D721Med (cell line): Measurements from ENCODE around the gene HIC1.

Experiments
- DNase-seq: peaks from one replicate; pipeline ENCODE4 v3.0.0; 2011; ENCODE audit warnings: low spot score; ENCODE audit not compliant: insufficient read length
- FAIRE-seq: peaks from 2 replicates; lab custom pipeline; 2011; peaks lifted over from hg19 to GRCh38; lab: Jason Lieb, UNC
- TF ChIP-seq, protein P1 (sequence below): IDR thresholded peaks from 2 replicates; pipeline ENCODE4 v1.5.1; 2012; ENCODE audit warnings: mild to moderate bottlenecking, control low read depth; ENCODE audit not compliant: insufficient read depth; ENCODE audit errors: missing control alignments

Gene HIC1

DNA sequence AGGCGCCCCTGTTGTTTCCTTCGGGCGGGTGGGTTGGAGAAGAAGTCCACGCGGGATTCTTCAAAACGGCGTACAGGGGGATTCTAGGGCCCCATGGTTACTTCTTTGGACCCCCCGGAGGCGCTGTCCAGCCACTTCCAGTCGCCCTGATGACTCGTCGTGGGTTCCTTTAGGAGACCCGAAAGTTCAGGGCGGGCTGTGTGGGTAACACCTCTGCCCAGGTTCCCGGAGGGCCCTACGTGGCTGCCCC is 716 bp upstream of the HIC1 start:
- no peak for FAIRE-seq
- TF ChIP-seq, protein P1, sequence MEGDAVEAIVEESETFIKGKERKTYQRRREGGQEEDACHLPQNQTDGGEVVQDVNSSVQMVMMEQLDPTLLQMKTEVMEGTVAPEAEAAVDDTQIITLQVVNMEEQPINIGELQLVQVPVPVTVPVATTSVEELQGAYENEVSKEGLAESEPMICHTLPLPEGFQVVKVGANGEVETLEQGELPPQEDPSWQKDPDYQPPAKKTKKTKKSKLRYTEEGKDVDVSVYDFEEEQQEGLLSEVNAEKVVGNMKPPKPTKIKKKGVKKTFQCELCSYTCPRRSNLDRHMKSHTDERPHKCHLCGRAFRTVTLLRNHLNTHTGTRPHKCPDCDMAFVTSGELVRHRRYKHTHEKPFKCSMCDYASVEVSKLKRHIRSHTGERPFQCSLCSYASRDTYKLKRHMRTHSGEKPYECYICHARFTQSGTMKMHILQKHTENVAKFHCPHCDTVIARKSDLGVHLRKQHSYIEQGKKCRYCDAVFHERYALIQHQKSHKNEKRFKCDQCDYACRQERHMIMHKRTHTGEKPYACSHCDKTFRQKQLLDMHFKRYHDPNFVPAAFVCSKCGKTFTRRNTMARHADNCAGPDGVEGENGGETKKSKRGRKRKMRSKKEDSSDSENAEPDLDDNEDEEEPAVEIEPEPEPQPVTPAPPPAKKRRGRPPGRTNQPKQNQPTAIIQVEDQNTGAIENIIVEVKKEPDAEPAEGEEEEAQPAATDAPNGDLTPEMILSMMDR, result no peak
- no peak for DNase-seq

DNA sequence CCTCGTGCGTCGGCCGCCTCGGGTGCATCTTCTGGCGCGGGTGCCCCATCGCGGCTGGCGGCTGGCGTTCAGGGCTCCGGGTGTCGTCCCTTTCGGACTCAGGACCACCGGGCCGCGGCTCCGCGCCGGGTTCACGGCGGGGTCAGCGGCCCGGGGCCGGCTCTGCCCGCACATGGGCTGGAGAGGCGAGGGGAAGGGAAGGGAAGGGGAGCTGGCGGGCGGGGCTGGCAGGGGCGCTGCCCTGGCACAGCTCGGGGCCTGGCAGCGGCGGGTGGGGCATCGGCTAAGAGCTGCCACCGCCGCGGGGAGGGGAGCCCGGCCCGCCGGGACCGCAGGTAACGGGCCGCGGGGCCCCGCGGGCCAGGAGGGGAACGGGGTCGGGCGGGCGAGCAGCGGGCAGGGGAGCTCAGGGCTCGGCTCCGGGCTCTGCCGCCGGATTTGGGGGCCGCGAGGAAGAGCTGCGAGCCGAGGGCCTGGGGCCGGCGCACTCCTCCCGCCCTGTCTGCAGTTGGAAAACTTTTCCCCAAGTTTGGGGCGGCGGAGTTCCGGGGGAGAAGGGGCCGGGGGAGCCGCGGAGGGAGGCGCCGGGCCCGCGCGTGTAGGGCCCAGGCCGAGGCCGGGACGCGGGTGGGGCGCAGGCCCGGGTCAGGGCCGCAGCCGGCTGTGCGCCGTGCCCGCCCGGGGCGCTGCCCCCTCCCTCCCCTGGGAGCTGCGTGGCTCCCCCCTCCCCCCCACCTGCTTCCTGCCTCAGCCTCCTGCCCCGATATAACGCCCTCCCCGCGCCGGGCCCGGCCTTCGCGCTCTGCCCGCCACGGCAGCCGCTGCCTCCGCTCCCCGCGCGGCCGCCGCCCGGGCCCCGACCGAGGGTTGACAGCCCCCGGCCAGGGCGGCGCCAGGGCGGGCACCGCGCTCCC is 646 bp downstream of the HIC1 start:
- FAIRE-seq (no peak), DNase-seq (no peak)
- TF ChIP-seq, protein P1, result no peak

DNA sequence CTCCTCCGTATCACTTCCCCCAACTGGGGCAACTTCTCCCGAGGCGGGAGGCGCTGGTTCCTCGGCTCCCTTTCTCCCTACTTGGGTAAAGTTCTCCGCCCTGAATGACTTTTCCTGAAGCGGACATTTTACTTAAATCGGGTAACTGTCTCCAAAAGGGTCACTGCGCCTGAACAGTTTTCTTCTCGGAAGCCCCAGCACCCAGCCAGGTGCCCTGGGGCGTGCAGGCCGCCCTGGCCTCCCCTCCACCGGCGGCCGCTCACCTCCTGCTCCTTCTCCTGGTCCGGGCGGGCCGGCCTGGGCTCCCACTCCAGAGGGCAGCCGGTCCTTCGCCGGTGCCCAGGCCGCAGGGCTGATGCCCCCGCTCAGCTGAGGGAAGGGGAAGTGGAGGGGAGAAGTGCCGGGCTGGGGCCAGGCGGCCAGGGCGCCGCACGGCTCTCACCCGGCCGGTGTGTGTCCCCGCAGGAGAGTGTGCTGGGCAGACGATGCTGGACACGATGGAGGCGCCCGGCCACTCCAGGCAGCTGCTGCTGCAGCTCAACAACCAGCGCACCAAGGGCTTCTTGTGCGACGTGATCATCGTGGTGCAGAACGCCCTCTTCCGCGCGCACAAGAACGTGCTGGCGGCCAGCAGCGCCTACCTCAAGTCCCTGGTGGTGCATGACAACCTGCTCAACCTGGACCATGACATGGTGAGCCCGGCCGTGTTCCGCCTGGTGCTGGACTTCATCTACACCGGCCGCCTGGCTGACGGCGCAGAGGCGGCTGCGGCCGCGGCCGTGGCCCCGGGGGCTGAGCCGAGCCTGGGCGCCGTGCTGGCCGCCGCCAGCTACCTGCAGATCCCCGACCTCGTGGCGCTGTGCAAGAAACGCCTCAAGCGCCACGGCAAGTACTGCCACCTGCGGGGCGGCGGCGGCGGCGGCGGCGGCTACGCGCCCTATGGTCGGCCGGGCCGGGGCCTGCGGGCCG is 1.6 kb downstream of the HIC1 start:
- FAIRE-seq, result no peak
- no peak for DNase-seq

DNA sequence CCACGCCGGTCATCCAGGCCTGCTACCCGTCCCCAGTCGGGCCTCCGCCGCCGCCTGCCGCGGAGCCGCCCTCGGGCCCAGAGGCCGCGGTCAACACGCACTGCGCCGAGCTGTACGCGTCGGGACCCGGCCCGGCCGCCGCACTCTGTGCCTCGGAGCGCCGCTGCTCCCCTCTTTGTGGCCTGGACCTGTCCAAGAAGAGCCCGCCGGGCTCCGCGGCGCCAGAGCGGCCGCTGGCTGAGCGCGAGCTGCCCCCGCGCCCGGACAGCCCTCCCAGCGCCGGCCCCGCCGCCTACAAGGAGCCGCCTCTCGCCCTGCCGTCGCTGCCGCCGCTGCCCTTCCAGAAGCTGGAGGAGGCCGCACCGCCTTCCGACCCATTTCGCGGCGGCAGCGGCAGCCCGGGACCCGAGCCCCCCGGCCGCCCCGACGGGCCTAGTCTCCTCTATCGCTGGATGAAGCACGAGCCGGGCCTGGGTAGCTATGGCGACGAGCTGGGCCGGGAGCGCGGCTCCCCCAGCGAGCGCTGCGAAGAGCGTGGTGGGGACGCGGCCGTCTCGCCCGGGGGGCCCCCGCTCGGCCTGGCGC is 2.4 kb downstream of the HIC1 start:
- TF ChIP-seq, protein P1, result no peak
- no peak for FAIRE-seq
- DNase-seq, result no peak

More for the DNA sequence above, 1.6 kb downstream of the HIC1 start:
- TF ChIP-seq, protein P1, result no peak

DNA sequence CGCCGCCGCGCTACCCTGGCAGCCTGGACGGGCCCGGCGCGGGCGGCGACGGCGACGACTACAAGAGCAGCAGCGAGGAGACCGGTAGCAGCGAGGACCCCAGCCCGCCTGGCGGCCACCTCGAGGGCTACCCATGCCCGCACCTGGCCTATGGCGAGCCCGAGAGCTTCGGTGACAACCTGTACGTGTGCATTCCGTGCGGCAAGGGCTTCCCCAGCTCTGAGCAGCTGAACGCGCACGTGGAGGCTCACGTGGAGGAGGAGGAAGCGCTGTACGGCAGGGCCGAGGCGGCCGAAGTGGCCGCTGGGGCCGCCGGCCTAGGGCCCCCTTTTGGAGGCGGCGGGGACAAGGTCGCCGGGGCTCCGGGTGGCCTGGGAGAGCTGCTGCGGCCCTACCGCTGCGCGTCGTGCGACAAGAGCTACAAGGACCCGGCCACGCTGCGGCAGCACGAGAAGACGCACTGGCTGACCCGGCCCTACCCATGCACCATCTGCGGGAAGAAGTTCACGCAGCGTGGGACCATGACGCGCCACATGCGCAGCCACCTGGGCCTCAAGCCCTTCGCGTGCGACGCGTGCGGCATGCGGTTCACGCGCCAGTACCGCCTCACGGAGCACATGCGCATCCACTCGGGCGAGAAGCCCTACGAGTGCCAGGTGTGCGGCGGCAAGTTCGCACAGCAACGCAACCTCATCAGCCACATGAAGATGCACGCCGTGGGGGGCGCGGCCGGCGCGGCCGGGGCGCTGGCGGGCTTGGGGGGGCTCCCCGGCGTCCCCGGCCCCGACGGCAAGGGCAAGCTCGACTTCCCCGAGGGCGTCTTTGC is 3.1 kb downstream of the HIC1 start:
- FAIRE-seq, result no peak
- DNase-seq, result no peak

More for the DNA sequence above, 3.1 kb downstream of the HIC1 start:
- TF ChIP-seq, protein P1, result no peak
